A549 treated with Mapracorat at 1 μM for 4 hours (cell line): ENCODE data around the gene NSUN5. TPM values are rescaled to one million over a fixed set of nuclear protein-coding genes. Genes with fewer than 3 reads are reported as not detected.

Experiments used
- total RNA-seq: library from RNA; stranded (reverse); fragments of 200-300 nt; extraction: Qiagen RNA extraction; gene quantifications from 5 replicates; pipeline ENCODE4 v1.2.3, GENCODE V29; 2022

NSUN5 gene
- total RNA-seq = 55.1 to 68.6 TPM (median 67.0 TPM) in 5 replicates

DNA sequence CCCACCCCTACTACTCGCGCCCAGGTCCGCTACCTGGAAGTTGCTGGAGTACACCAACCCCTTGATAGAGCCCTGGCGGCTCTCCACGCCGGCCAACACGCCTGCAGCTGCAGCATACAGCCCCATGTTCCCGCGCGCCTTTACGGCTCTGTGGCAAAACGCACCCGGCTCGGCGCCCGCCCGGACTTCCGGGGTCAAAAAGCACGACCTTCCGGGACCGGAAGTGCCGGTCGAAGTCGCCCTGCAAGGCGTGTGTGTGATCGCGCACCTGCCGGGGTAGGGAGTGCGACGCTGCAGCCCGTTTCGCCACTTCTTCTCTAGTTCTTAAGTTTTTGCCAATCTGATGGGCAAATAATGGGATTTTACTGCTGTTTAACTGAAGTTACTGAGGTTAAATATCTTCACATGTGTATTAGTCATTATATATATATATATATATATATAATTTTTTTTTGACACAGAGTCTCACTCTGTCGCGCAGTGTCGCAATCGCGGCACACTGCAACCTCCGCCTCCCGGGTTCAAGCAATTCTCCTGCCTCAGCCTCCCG lies at the start of gene NSUN5:
Gene NSUN5, minus strand, starts transcription at position 162 of the 550 bp plus-strand sequence. Its CDS starts 36 bp downstream, at position 126.

DNA sequence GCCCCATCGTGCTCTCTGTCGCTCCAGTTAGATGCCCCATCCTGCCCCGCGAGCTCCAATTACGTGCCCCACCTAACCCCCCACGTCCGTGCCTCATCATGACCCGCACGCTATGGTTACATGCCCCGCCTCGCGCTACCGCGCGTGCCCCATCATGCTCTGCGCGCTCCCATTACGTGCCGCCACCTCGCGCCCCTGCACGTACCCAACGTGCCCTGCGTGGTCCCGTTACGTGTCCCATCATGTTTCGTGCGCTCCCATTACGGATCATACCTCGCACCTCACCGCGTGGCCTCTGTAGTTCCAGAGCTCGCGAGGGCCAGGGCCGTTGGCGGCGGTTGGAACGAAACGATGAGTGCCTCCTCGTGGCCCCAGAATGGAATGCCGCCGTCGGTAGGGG lies 19.3 kb upstream of the NSUN5 start, which contains the start of the genes FKBP6 and TRIM50:
Gene FKBP6, plus strand, starts transcription at position 240 of the 400 bp plus-strand sequence. CDS start 268 bp downstream, outside the sequence.
Gene TRIM50, minus strand, starts transcription at position 161 of the 400 bp plus-strand sequence. CDS start 3,295 bp downstream, outside the sequence.

Other genes with a start within 250 kb of the NSUN5 start
- not detected in 5 replicates for gene SPDYE9, start 222.8 kb downstream of the NSUN5 start, total RNA-seq
- not detected in 5 replicates for gene TRIM50, start 19.3 kb upstream of the NSUN5 start, total RNA-seq
- gene FKBP6, start 19.3 kb upstream of the NSUN5 start, total RNA-seq = not detected in 5 replicates
- 1.6 to 2.4 TPM (median 2.2 TPM) in 5 replicates for gene FZD9, start 125.0 kb upstream of the NSUN5 start, total RNA-seq
- gene BAZ1B, start 213.5 kb upstream of the NSUN5 start, total RNA-seq = 49.8 to 60.2 TPM (median 56.6 TPM) in 5 replicates
- 63.4 to 77.8 TPM (median 69.0 TPM) in 5 replicates for gene BCL7B, start 248.9 kb upstream of the NSUN5 start, total RNA-seq